K562 (cell line): ENCODE results near the gene NEUROD2. TPM values are rescaled to one million over a fixed set of nuclear protein-coding genes. Genes with fewer than 3 reads are reported as not detected.

Source experiments
- ATAC-seq: fragments of 200-7000 bp; cut with Tn5 transposase; 3 replicates; pipeline ENCODE4 v1.9.1; 2020; ENCODE audit warnings: moderate library complexity
- BruUV-seq: library from RNA; stranded (reverse); fragments of 400-500 nt; replicated peaks from 2 replicates; lab custom pipeline; 2021; lab: Mats Ljungman, UMichigan
- CTCF ChIA-PET: fragments of 300-600 bp; formaldehyde crosslinking; extraction: SDS; loops from one replicate; lab custom pipeline; 2021; ENCODE audit warnings: low intra/inter-chr PET ratio; lab: Yijun Ruan, JAX
- POLR2A ChIA-PET: fragments of 300-600, 350-650 bp; sonication (Branson Sonifier 250); formaldehyde crosslinking; extraction: SDS; loops from one replicate; lab custom pipeline; 2021; ENCODE audit warnings: antibody characterized with exemption, inconsistent platforms; lab: Yijun Ruan, JAX
- DNase-seq, 4 experiments: peaks; one replicate each; pipeline versions ENCODE4 v3.0.0 to v3.0.0-alpha.2; 2011 to 2018; ENCODE audit warnings: low spot score in 3 of 4, mixed read lengths in 3 of 4; ENCODE audit errors: extremely low read depth in 1 of 4
- FAIRE-seq: peaks from 2 replicates; lab custom pipeline; 2011; peaks lifted over from hg19 to GRCh38; lab: Jason Lieb, UNC
- H2AFZ ChIP-seq: 2 replicates; pipeline ENCODE4 v1.6.0; 2011; ENCODE audit warnings: low read depth, low read length, control low read depth, inconsistent platforms
- H3K27ac ChIP-seq: fragments of 200-600 bp; 3 replicates; pipeline ENCODE4 v1.8.0; 2011; ENCODE audit warnings: low read depth, mild to moderate bottlenecking, control low read depth, inconsistent platforms, low read length, moderate library complexity, mixed read lengths; ENCODE audit errors: extremely low read depth
- H3K27me3 ChIP-seq, 2 experiments: fragments of 300-600 bp in 1 of 2; 2 replicates in 1 of 2; 3 replicates in 1 of 2; pipeline versions ENCODE4 v1.6.0 to v1.8.0; 2011; ENCODE audit warnings: inconsistent platforms in 2 of 2, low read length in 2 of 2, mild to moderate bottlenecking in 1 of 2, mixed read lengths in 1 of 2, moderate library complexity in 1 of 2; ENCODE audit not compliant: control insufficient read depth in 2 of 2, insufficient read depth in 2 of 2
- H3K36me3 ChIP-seq: fragments of 300-600 bp; 3 replicates; pipeline ENCODE4 v1.8.0; 2011; ENCODE audit warnings: mild to moderate bottlenecking, low read length, inconsistent platforms; ENCODE audit not compliant: control insufficient read depth, insufficient read depth
- H3K4me1 ChIP-seq, 2 experiments: fragments of 200-600 bp in 1 of 2; replicated peaks in 1 of 2; 2 replicates in 1 of 2; 3 replicates in 1 of 2; pipeline versions ENCODE4 v1.5.1 to v1.8.0; 2011; ENCODE audit warnings: inconsistent platforms in 2 of 2, low read length in 2 of 2, mild to moderate bottlenecking in 1 of 2, mixed read lengths in 1 of 2, moderate library complexity in 1 of 2; ENCODE audit not compliant: control insufficient read depth in 2 of 2, insufficient read depth in 2 of 2
- H3K4me2 ChIP-seq: 2 replicates; pipeline ENCODE4 v1.6.1; 2011; ENCODE audit warnings: low read length, control low read depth, inconsistent platforms, mixed read lengths; ENCODE audit not compliant: insufficient read depth
- H3K4me3 ChIP-seq: fragments of 200-600 bp; sonication (generic), shearing (Covaris generic); 2 replicates; pipeline ENCODE4 v1.5.1; 2016; ENCODE audit warnings: control low read depth, inconsistent platforms
- H3K79me2 ChIP-seq: fragments of 200-600 bp; 3 replicates; pipeline ENCODE4 v1.8.0; 2011; ENCODE audit warnings: low read length, inconsistent platforms; ENCODE audit not compliant: control insufficient read depth, insufficient read depth
- H3K9ac ChIP-seq, 2 experiments: 2 replicates each; pipeline versions ENCODE4 v1.6.0 to v1.6.1; 2011; ENCODE audit warnings: low read depth in 2 of 2, low read length in 2 of 2, control low read depth in 1 of 2, inconsistent platforms in 1 of 2, mild to moderate bottlenecking in 1 of 2, mixed read lengths in 1 of 2; ENCODE audit not compliant: insufficient read depth in 1 of 2
- H3K9me1 ChIP-seq: one replicate; pipeline ENCODE4 v1.6.0; 2011; ENCODE audit warnings: inconsistent platforms, mild to moderate bottlenecking, low read length, moderate library complexity; ENCODE audit not compliant: control insufficient read depth, insufficient read depth
- H3K9me3 ChIP-seq: replicated peaks from 2 replicates; pipeline ENCODE4 v1.5.1; 2011; ENCODE audit warnings: low read depth, low read length, inconsistent platforms; ENCODE audit not compliant: control insufficient read depth, insufficient read depth
- H4K20me1 ChIP-seq: replicated peaks from 2 replicates; pipeline ENCODE4 v1.6.1; 2011; ENCODE audit warnings: low read length, inconsistent platforms, mixed read lengths; ENCODE audit not compliant: control insufficient read depth, insufficient read depth
- FOXJ2 ChIP-seq: fragments of 200-800 bp; sonication (Bioruptor generic); IDR thresholded peaks from 2 replicates; pipeline ENCODE4 v1.6.1; 2016; ENCODE audit warnings: missing genetic modification characterization, missing compliant biosample characterization
- ILK ChIP-seq: fragments of 450-650 bp; IDR thresholded peaks from 2 replicates; pipeline ENCODE4 v1.6.1; 2016; ENCODE audit warnings: missing genetic modification characterization, low read depth, mild to moderate bottlenecking, missing compliant biosample characterization, moderate library complexity, borderline replicate concordance
- KLF16 ChIP-seq: IDR thresholded peaks from 2 replicates; pipeline ENCODE4 v1.6.1; 2016; ENCODE audit warnings: antibody characterized with exemption
- MTA1 ChIP-seq: fragments of 450-650 bp; IDR thresholded peaks from 2 replicates; pipeline ENCODE4 v1.6.1; 2017; ENCODE audit warnings: borderline replicate concordance
- SRSF3 ChIP-seq: fragments of 200-400 bp; formaldehyde crosslinking; IDR thresholded peaks from 2 replicates; pipeline ENCODE4 v1.6.1; 2016; ENCODE audit warnings: mild to moderate bottlenecking, low read length, moderate library complexity; ENCODE audit not compliant: insufficient read depth
- WGBS: fragments of 100-300 bp; shearing (Covaris generic); methylation state at CpG from one replicate; pipeline ENCODE4 v1.1.6; 2016; ENCODE audit warnings: low coverage, mixed read lengths; ENCODE audit not compliant: insufficient coverage; ENCODE audit errors: missing lambda C conversion rate; 5-methylcytosine and 5-hydroxymethylcytosine counted together
- in situ Hi-C: fragments of 300-500 bp; cut with MboI; formaldehyde crosslinking; loops from 4 replicates; pipeline ENCODE4 v1.15.0; 2018; ENCODE audit warnings: inconsistent platforms, mixed read lengths
- intact Hi-C: fragments of 100-400 bp; cut with micrococcal nuclease; formaldehyde crosslinking; loops from 2 replicates; pipeline ENCODE4 v1.14.2; 2022
- polyA plus RNA-seq, 8 experiments: library from polyadenylated mRNA; depleted of rRNA in 4 of 8; stranded (reverse) in 5 of 8; unstranded in 3 of 8; fragments of >200 nt; fragmentation: Nextera tagmentation in 2 of 8; fragmentation: Illumina TruSeq in 1 of 8; extraction: Ambion mirVana in 2 of 8; extraction: Trizol in 1 of 8; gene quantifications; 2 replicates each; pipeline versions ENCODE4 v1.2.1 to v1.2.3, GENCODE V29; 2011 to 2014; ENCODE audit warnings: inconsistent platforms in 1 of 8, missing spikeins in 1 of 8
- total RNA-seq, 7 experiments: library from RNA; depleted of rRNA in 6 of 7; stranded (reverse); fragments of >200 nt in 6 of 7; fragmentation: Illumina TruSeq in 2 of 7; extraction: Trizol in 2 of 7; gene quantifications; 2 replicates each; pipeline versions ENCODE4 v1.2.1 to v1.2.3, GENCODE V29; 2011 to 2021; ENCODE audit warnings: low replicate concordance in 1 of 7
- TF ChIP-seq, protein P1 (sequence below): fragments of 450-650 bp; formaldehyde crosslinking; IDR thresholded peaks from 2 replicates; pipeline ENCODE4 v1.4.0; 2022; ENCODE audit warnings: missing genetic modification characterization
- TF ChIP-seq, protein P2 (sequence below): fragments of 250-450 bp; sonication (Bioruptor Pico); IDR thresholded peaks from 2 replicates; pipeline ENCODE4 v1.9.0; 2021; ENCODE audit warnings: mild to moderate bottlenecking, inconsistent platforms
- TF ChIP-seq, protein P3 (sequence below): fragments of 250-450 bp; sonication (Bioruptor Pico); IDR thresholded peaks from 2 replicates; pipeline ENCODE4 v1.4.0; 2020; ENCODE audit warnings: borderline replicate concordance

NEUROD2 gene
- total and polyA plus RNA-seq, 9 of the 15 experiments (the other 6 are each of a cell fraction or from before 2014, with no cell fraction given) = not detected

GRCh38 chr17:39599004-39599664, 8.6 kb downstream of the NEUROD2 start:
- FAIRE-seq = no peak
- no peak overlapping the region for H3K4me2 ChIP-seq
- TF ChIP-seq, protein P1, sequence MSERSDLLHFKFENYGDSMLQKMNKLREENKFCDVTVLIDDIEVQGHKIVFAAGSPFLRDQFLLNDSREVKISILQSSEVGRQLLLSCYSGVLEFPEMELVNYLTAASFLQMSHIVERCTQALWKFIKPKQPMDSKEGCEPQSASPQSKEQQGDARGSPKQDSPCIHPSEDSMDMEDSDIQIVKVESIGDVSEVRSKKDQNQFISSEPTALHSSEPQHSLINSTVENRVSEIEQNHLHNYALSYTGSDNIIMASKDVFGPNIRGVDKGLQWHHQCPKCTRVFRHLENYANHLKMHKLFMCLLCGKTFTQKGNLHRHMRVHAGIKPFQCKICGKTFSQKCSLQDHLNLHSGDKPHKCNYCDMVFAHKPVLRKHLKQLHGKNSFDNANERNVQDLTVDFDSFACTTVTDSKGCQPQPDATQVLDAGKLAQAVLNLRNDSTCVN (CRISPR knock-in tag) = no peak
- no peak for TF ChIP-seq FOXJ2
- TF ChIP-seq ILK (tag) = no peak
- no peak for TF ChIP-seq SRSF3
- TF ChIP-seq, protein P2, sequence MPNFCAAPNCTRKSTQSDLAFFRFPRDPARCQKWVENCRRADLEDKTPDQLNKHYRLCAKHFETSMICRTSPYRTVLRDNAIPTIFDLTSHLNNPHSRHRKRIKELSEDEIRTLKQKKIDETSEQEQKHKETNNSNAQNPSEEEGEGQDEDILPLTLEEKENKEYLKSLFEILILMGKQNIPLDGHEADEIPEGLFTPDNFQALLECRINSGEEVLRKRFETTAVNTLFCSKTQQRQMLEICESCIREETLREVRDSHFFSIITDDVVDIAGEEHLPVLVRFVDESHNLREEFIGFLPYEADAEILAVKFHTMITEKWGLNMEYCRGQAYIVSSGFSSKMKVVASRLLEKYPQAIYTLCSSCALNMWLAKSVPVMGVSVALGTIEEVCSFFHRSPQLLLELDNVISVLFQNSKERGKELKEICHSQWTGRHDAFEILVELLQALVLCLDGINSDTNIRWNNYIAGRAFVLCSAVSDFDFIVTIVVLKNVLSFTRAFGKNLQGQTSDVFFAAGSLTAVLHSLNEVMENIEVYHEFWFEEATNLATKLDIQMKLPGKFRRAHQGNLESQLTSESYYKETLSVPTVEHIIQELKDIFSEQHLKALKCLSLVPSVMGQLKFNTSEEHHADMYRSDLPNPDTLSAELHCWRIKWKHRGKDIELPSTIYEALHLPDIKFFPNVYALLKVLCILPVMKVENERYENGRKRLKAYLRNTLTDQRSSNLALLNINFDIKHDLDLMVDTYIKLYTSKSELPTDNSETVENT (CRISPR knock-in tag) = no peak
- no peak for TF ChIP-seq MTA1
- TF ChIP-seq, protein P3, sequence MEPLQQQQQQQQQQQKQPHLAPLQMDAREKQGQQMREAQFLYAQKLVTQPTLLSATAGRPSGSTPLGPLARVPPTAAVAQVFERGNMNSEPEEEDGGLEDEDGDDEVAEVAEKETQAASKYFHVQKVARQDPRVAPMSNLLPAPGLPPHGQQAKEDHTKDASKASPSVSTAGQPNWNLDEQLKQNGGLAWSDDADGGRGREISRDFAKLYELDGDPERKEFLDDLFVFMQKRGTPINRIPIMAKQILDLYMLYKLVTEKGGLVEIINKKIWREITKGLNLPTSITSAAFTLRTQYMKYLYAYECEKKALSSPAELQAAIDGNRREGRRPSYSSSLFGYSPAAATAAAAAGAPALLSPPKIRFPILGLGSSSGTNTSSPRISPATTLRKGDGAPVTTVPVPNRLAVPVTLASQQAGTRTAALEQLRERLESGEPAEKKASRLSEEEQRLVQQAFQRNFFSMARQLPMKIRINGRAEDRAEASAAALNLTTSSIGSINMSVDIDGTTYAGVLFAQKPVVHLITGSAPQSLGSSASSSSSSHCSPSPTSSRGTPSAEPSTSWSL (CRISPR knock-in tag) = no peak
- no peak for TF ChIP-seq KLF16
- WGBS = 2% methylated on average over 30 of the region's 36 CpGs
- no peak overlapping the region for H3K27ac ChIP-seq
- no peaks in the 10 kb centered on the region for H3K36me3 ChIP-seq
- no TSS peak for BruUV-seq
- in situ Hi-C loops (no loop called here), intact Hi-C loops (no loop called here)
- no peak for DNase-seq
- no peak for ATAC-seq
- POLR2A ChIA-PET = interaction anchor here (1.2 kb wide), 1 partner anchor 14 kb away, joined by 3 read pairs; no protein-coding TSS in a partner anchor
- CTCF ChIA-PET = no interaction called here
- peaks cover 54 to 83% of the 10 kb centered on the region in 2 experiments for H3K27me3 ChIP-seq
- no peaks in the 10 kb centered on the region for H3K9me3 ChIP-seq
- 0 out of 4 replicates have a peak overlapping the region, but pooled peaks of 1 of the 2 experiments have one; percentile 8 for H3K9ac ChIP-seq
- no peaks in the 10 kb centered on the region for H3K9me1 ChIP-seq
- H3K4me1 ChIP-seq = peaks cover 0 to 27% of the 10 kb centered on the region in 2 experiments; a peak in 2 of 5 replicates
- peaks cover 3% of the 10 kb centered on the region for H4K20me1 ChIP-seq
- no peak overlapping the region for H2AFZ ChIP-seq
- H3K4me3 ChIP-seq = no peak overlapping the region
- no peaks in the 10 kb centered on the region for H3K79me2 ChIP-seq
